HG03442 (cell line): Measurements from ENCODE around the gene ATP12A.

Experiments used
- ATAC-seq: cut with Tn5 transposase; IDR thresholded peaks from one replicate; pipeline ENCODE4 v1.9.1; 2021; ENCODE audit warnings: mild to moderate bottlenecking, moderate library complexity; ENCODE audit not compliant: unreplicated experiment

ATP12A gene

GRCh38 chr13:24724714-24725113, 44.5 kb downstream of the ATP12A start:
- no peak for ATAC-seq

- no peak for ATAC-seq
Measured at GRCh38 chr13:24725379-24725778, 45.2 kb downstream of the ATP12A start.

GRCh38 chr13:24727731-24728601, 47.8 kb downstream of the ATP12A start:
- peak; percentile 72 for ATAC-seq

- ATAC-seq: peak; percentile 71
Measured at GRCh38 chr13:24730873-24731567, 50.8 kb downstream of the ATP12A start.

- no peak for ATAC-seq
Measured at GRCh38 chr13:24734950-24735349, 54.7 kb downstream of the ATP12A start.

- no peak for ATAC-seq
Measured at GRCh38 chr13:24737042-24737441, 56.8 kb downstream of the ATP12A start.

- ATAC-seq: no peak
Measured at GRCh38 chr13:24738366-24738847, 58.2 kb downstream of the ATP12A start.

- no peak for ATAC-seq
Measured at GRCh38 chr13:24740014-24740890, 60.0 kb downstream of the ATP12A start.

GRCh38 chr13:24741016-24741662, 60.9 kb downstream of the ATP12A start:
- no peak for ATAC-seq

- ATAC-seq: no peak
Measured at GRCh38 chr13:24741791-24742190, 61.6 kb downstream of the ATP12A start.

GRCh38 chr13:24742294-24742693, 62.1 kb downstream of the ATP12A start:
- ATAC-seq: no peak

GRCh38 chr13:24742977-24743376, 62.8 kb downstream of the ATP12A start:
- ATAC-seq: no peak

- no peak for ATAC-seq
Measured at GRCh38 chr13:24744247-24744646, 64.0 kb downstream of the ATP12A start.

GRCh38 chr13:24745516-24745860, 65.3 kb downstream of the ATP12A start:
- ATAC-seq: no peak

- no peak for ATAC-seq
Measured at GRCh38 chr13:24745861-24746617, 65.8 kb downstream of the ATP12A start.

GRCh38 chr13:24746618-24747247, 66.5 kb downstream of the ATP12A start:
- ATAC-seq: no peak

- ATAC-seq: no peak
Measured at GRCh38 chr13:24747248-24748060, 67.2 kb downstream of the ATP12A start.

- ATAC-seq: no peak
Measured at GRCh38 chr13:24748061-24748400, 67.8 kb downstream of the ATP12A start.

- no peak for ATAC-seq
Measured at GRCh38 chr13:24759197-24759596, 79.0 kb downstream of the ATP12A start.
